ENCODE measurements around the gene AJUBA. TPM values are rescaled to one million over a fixed set of nuclear protein-coding genes. Genes with fewer than 3 reads are reported as not detected.

The AJUBA gene
- total and polyA plus RNA-seq, 2 of the 8 experiments (the other 6 are each of a cell fraction or from before 2014, with no cell fraction given) = 33.1 to 46.0 TPM

GRCh38 chr14:23008831-23009230, 26.5 kb upstream of the AJUBA start:
- H2AK5ac ChIP-seq (ENCODE audit: low read depth, low read length) = no peak overlapping the region
- no peak overlapping the region for H4K5ac ChIP-seq (ENCODE audit: insufficient read length, low read depth, low read length)
- H3K79me2 ChIP-seq (ENCODE audit: control insufficient read depth in 1 of 2, insufficient read depth in 2 of 2, low read length in 2 of 2) = no peaks in the 10 kb centered on the region
- no peak overlapping the region for H3K4me3 ChIP-seq (ENCODE audit: extremely low read depth in 1 of 4, insufficient read depth in 2 of 4, low read depth in 3 of 4, low read length in 4 of 4)
- no peak for FAIRE-seq
- peaks cover 6% of the 10 kb centered on the region for H3K23me2 ChIP-seq (ENCODE audit: low read depth, low read length)
- H3K4me1 ChIP-seq (replicated peaks in 1 of 4; ENCODE audit: control insufficient read depth in 3 of 4, insufficient read depth in 4 of 4, low read length in 3 of 4) = peaks cover 4 to 7% (median 6%) of the 10 kb centered on the region in 4 experiments; a peak in 4 of 7 replicates
- no peak overlapping the region for H3K23ac ChIP-seq (ENCODE audit: insufficient read length)
- H4K91ac ChIP-seq (replicated peaks; ENCODE audit: insufficient read length, low read length) = no peak overlapping the region
- TF ChIP-seq SP2 (IDR thresholded peaks at IDR 0.05; ENCODE audit: low read length) (no peak), TEAD4 (IDR thresholded peaks at IDR 0.05; ENCODE audit: low read depth, low read length) (no peak), HDAC6 (IDR thresholded peaks at IDR 0.05; ENCODE audit: low read depth, low read length) (no peak), CTBP2 (IDR thresholded peaks at IDR 0.05; ENCODE audit: borderline replicate concordance, insufficient read depth, insufficient read length, low read length) (no peak), SIN3A (conservative IDR thresholded peaks at IDR 0.05 in 1 of 2, IDR thresholded peaks at IDR 0.05 in 1 of 2; ENCODE audit: low read depth in 1 of 2, low read length in 2 of 2) (no peak), E2F6 (IDR thresholded peaks at IDR 0.05) (no peak), JUN (IDR thresholded peaks at IDR 0.05; ENCODE audit: low read depth, low read length) (no peak), POU5F1 (IDR thresholded peaks at IDR 0.05; ENCODE audit: low read depth, low read length) (no peak), SIRT6 (IDR thresholded peaks at IDR 0.05; ENCODE audit: low read length) (no peak), KDM5A (IDR thresholded peaks at IDR 0.05; ENCODE audit: low read length) (no peak), USF2 (IDR thresholded peaks at IDR 0.05; ENCODE audit: low read length) (no peak), SIX5 (IDR thresholded peaks at IDR 0.05; ENCODE audit: low read depth, low read length) (no peak)
- WGBS, 2 experiments (ENCODE audit: extremely low coverage in 1 of 2, insufficient coverage in 1 of 2, insufficient read length in 1 of 2, insufficient replicate concordance in 2 of 2, low coverage in 1 of 2, low lambda C conversion rate in 2 of 2, missing lambda C conversion rate in 1 of 2) = 93% methylated on average over 3 of the region's 3 CpGs; no CpG with 5 or more reads in 1 of the 2 experiments
- H3K4me2 ChIP-seq (ENCODE audit: insufficient read depth in 1 of 2, low read depth in 2 of 2, low read length in 2 of 2) = no peak overlapping the region
- H2AFZ ChIP-seq (ENCODE audit: low read length) = no peak overlapping the region
- H4K8ac ChIP-seq (ENCODE audit: extremely low read depth, insufficient read depth, low read length) = no peak overlapping the region
- H3K56ac ChIP-seq (replicated peaks; ENCODE audit: insufficient read length, low read depth, low read length) = no peak overlapping the region
- H2BK120ac ChIP-seq (replicated peaks; ENCODE audit: low read depth, low read length) = no peak overlapping the region
- ChIA-PET CTCF (ENCODE audit: partially characterized antibody) (interaction anchor here (3.5 to 4.1 kb wide), 2 partner anchors 14 to 32 kb away, joined by 18 to 60 read pairs; partner anchors contain the start of gene PSMB11), POLR2A (ENCODE audit: partially characterized antibody) (interaction anchor here (1.2 to 4.1 kb wide), 6 partner anchors 8 to 34 kb away, joined by 3 to 99 read pairs (median 47); partner anchors contain the start of genes AJUBA and PSMB11)
- no peak overlapping the region for H3K9ac ChIP-seq (replicated peaks in 1 of 4; ENCODE audit: extremely low read depth in 1 of 4, low read depth in 3 of 4, low read length in 3 of 4)
- H3K27me3 ChIP-seq (replicated peaks in 1 of 4; ENCODE audit: control insufficient read depth in 3 of 4, extremely low read depth in 1 of 4, insufficient read depth in 3 of 4, low read length in 3 of 4) = no peaks in the 10 kb centered on the region
- no peaks in the 10 kb centered on the region for H3K36me3 ChIP-seq (ENCODE audit: control insufficient read depth in 2 of 4, insufficient read depth in 4 of 4, low read length in 3 of 4)
- no peaks in the 10 kb centered on the region for H3K9me3 ChIP-seq (ENCODE audit: insufficient read depth in 2 of 2, low read depth in 1 of 2, low read length in 1 of 2)
- no peak overlapping the region for H3K18ac ChIP-seq (ENCODE audit: extremely low read depth, low read length)
- H3K79me1 ChIP-seq (ENCODE audit: low read depth, low read length) = no peaks in the 10 kb centered on the region
- DNase-seq (ENCODE audit: low read depth in 1 of 2, low spot score in 2 of 2) = no peak
- no peak overlapping the region for H3K14ac ChIP-seq (ENCODE audit: insufficient read length)
- no peak overlapping the region for H2BK15ac ChIP-seq (ENCODE audit: low read length)
- no peak overlapping the region for H2BK12ac ChIP-seq (ENCODE audit: low read depth, low read length)
- H4K20me1 ChIP-seq (replicated peaks in 1 of 2; ENCODE audit: control insufficient read depth in 1 of 2, insufficient read depth in 2 of 2, low read length in 2 of 2) = no peaks in the 10 kb centered on the region
- no peak overlapping the region for H3K27ac ChIP-seq (ENCODE audit: low read depth, low read length)
- H2BK20ac ChIP-seq (ENCODE audit: low read length) = no peak overlapping the region
- H3K4ac ChIP-seq (replicated peaks; ENCODE audit: insufficient read length, low read depth, low read length) = no peak overlapping the region
- no peak overlapping the region for H2BK5ac ChIP-seq (ENCODE audit: low read depth, low read length)
